Activated naive CD8-positive, alpha-beta T cell treated with anti-CD3 and anti-CD28 coated beads for 36 hours (primary cell): Measurements from ENCODE around the gene FUT1. TPM values are rescaled to one million over a fixed set of nuclear protein-coding genes. Genes with fewer than 3 reads are reported as not detected.
"Not testable (repeated sequence)": the region's sequence is repeated elsewhere in the genome, so short reads cannot be mapped to it uniquely, and the experiment has no call there.

ENCODE experiments used
- DNase-seq: peaks from one replicate; pipeline ENCODE4 v3.0.0; 2021
- H3K27ac Mint-ChIP-seq: one replicate; pipeline ENCODE4 v1.8.0; 2022; ENCODE audit warnings: mild to moderate bottlenecking, moderate library complexity, mixed read lengths
- H3K27me3 Mint-ChIP-seq: one replicate; pipeline ENCODE4 v1.8.0; 2022; ENCODE audit warnings: mild to moderate bottlenecking, mixed read lengths
- H3K36me3 Mint-ChIP-seq: one replicate; pipeline ENCODE4 v1.8.0; 2021; ENCODE audit warnings: mild to moderate bottlenecking, mixed read lengths
- H3K4me1 Mint-ChIP-seq: one replicate; pipeline ENCODE4 v1.8.0; 2021; ENCODE audit warnings: mixed read lengths
- H3K4me3 Mint-ChIP-seq: one replicate; pipeline ENCODE4 v1.8.0; 2022; ENCODE audit warnings: mild to moderate bottlenecking, moderate library complexity, mixed read lengths
- H3K9me3 Mint-ChIP-seq: one replicate; pipeline ENCODE4 v1.8.0; 2022; ENCODE audit warnings: mixed read lengths
- total RNA-seq, 2 experiments: library from RNA; stranded (reverse); gene quantifications; one replicate each; pipeline ENCODE4 v1.2.3, GENCODE V29; 2021

FUT1 gene
- total RNA-seq, 2 experiments from 2014 or later, result 0.06 to 0.12 TPM

DNA sequence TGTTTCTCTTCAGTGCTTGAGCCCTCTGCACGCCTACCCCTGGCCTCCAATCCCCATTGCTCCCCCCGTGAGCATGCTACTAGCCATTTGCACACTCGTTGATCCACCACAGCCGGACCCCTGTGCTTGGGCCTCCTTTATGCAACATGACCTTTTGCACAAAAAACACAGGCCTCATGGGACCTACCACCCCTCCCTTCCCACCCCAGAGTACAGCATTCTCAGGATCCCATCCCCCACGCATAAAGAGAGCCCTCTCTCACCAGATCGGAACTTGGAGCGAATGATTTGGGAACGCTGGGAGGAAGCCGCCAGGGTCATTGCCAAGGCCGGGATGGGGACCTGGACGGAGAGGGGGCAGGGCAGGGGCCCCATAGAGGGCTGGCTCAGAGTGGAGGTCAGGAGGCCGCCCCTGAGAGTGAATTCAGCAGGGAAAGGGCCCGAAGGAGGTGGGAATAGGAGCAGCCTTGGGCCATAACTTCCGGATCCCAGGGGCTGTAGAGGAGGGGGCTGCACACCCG is 33.7 kb downstream of the FUT1 start:
- H3K4me3 Mint-ChIP-seq, result no peak overlapping the region
- no peak for DNase-seq
- H3K27ac Mint-ChIP-seq, result no peak overlapping the region
- peaks cover 15% of the 10 kb centered on the region for H3K4me1 Mint-ChIP-seq
- H3K27me3 Mint-ChIP-seq, result no peaks in the 10 kb centered on the region
- H3K36me3 Mint-ChIP-seq, result no peaks in the 10 kb centered on the region
- H3K9me3 Mint-ChIP-seq, result no peaks in the 10 kb centered on the region

- H3K27me3 Mint-ChIP-seq, H3K36me3 Mint-ChIP-seq, H3K27ac Mint-ChIP-seq, H3K4me3 Mint-ChIP-seq, H3K9me3 Mint-ChIP-seq, DNase-seq: not testable (repeated sequence)
- H3K4me1 Mint-ChIP-seq, result peaks cover 17% of the 10 kb centered on the region
Observed at GRCh38 chr19:48718106-48718505, 34.3 kb downstream of the FUT1 start.

- H3K36me3 Mint-ChIP-seq, result peaks cover 7% of the 10 kb centered on the region
Observed at GRCh38 chr19:48716562-48717291, 35.7 kb downstream of the FUT1 start.

DNA sequence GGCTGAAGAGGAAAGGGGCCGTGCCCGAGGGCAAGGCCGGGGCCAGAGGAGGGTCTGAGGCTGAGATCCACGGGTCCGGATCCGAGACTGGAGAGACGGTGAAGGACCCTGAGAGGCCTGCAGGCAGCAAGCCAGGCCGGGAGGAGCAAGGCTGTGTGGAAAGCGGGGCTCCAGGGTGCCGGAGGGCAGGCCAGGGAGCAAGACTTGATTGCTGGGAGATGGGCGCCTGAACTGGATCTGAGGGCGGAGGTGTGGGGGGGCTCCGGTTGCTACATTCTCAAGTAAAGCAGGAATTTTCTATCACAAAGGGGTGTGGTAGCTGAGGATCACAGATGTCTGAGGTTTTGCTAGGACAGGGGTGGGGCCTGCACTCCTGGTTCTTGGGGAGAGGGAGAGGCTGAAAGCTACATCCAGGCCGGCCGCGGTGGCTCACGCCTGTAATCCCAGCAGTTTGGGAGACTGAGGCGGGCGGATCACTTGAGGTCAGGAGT is 36.7 kb downstream of the FUT1 start:
- H3K27me3 Mint-ChIP-seq, result no peaks in the 10 kb centered on the region
- H3K36me3 Mint-ChIP-seq, result peaks cover 11% of the 10 kb centered on the region
- H3K27ac Mint-ChIP-seq, result no peak overlapping the region
- no peak for DNase-seq
- peaks cover 16% of the 10 kb centered on the region for H3K4me1 Mint-ChIP-seq
- peaks cover 6% of the 10 kb centered on the region for H3K9me3 Mint-ChIP-seq
- no peak overlapping the region for H3K4me3 Mint-ChIP-seq

More at GRCh38 chr19:48716562-48717291, 35.7 kb downstream of the FUT1 start:
- DNase-seq, result no peak
- no peaks in the 10 kb centered on the region for H3K27me3 Mint-ChIP-seq
- H3K4me3 Mint-ChIP-seq, result no peak overlapping the region
- H3K9me3 Mint-ChIP-seq, result peaks cover 2% of the 10 kb centered on the region
- no peak overlapping the region for H3K27ac Mint-ChIP-seq
- H3K4me1 Mint-ChIP-seq, result peaks cover 21% of the 10 kb centered on the region

DNA sequence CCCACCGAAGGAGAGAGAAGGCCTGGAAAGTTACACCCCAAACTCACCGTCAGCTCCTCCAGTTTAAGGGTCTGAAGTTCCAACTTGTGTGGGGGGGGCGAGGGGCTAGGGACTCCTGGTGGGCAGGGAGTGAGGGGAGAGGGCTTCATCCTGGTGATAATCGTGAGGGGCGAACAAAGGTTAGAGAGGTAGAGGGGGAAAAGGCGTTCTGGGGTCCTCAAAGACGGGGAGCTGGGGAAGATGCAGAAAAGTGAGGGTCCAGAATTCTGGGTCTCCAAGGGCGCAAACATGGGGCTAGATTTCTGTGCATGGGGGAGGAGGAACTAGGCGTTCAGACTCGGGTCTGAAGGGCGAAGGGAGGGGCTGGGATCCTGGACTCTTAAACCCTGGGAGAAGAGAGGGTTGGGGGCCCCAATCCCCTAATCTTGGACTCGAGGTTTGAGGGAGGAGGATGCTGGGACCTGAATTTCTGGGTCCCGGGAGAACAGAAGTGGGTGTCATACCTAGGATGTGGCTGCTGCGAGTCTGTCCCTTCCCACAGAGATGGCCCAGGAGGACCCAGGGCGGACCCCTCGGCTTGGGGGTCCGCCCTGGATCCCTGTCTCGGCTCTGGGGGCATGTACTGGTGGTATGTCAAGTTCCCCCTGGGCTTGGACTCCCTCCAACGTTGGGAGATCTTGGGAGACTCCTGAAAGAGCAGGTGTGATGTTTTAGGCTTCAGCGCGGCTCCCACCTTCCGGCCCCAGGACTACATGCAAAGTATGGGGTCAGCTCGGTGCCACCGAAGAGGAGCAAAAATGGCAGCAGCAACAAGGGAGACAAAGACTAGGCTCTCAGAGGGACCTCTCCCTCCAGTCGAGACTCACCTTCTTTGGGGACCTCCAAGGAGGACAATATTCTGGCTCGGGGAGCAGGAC is 37.4 kb downstream of the FUT1 start:
- no peak for DNase-seq
- H3K27ac Mint-ChIP-seq, result peak overlapping the region; percentile 87
- H3K27me3 Mint-ChIP-seq, result no peaks in the 10 kb centered on the region
- H3K36me3 Mint-ChIP-seq, result peaks cover 11% of the 10 kb centered on the region
- H3K4me1 Mint-ChIP-seq, result peaks cover 13% of the 10 kb centered on the region
- H3K9me3 Mint-ChIP-seq, result peaks cover 6% of the 10 kb centered on the region
- H3K4me3 Mint-ChIP-seq, result peak overlapping the region; percentile 86

DNA sequence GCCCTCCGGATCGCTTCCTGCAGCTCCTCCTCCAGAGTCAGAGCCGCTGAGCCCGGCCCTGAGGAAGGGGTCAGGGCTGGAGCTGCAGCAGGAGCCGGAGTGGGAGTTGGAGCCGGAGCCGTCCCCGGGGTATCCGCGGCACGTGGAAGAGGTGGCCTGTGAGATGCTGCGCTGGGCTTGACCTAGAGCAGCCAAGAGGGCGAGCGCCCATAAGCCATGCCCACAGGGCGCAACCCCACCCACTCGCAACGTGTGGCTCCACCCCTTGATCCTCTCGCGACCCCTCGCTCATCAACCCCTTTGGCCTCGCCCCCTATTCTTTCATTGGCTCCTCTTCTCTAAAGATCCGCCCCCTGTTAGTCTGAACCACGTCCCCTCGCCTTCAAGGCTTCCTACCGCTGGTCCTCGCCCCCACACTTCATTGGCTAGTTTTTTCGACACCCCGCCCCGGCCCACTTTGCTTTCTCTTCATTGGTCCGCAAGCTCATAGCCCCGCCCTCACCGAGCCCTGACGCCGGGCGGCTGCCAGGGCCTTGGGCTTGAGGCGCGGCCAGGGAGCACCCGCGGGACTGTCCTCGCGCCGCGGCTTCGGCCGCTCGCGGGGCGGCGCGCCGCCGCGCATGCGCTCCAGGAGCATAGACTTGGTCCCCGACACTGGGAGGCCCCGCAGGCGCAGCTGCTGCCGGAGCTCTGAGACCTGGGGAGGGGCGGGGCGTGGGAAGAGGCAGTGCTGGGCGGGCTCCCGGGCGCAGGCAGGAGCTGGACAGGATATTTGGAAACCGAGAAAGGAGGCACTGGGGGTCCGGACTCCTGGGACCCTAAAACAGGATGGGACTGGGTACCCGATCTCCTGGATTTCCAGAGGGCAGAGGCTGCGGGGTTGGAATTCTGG is 38.3 kb downstream of the FUT1 start:
- DNase-seq, result peak; percentile 99
- Mint-ChIP-seq H3K27me3 (no peaks in the 10 kb centered on the region), H3K4me3 (peak overlapping the region; percentile 86), H3K27ac (peak overlapping the region; percentile 87), H3K4me1 (peaks cover 13% of the 10 kb centered on the region), H3K9me3 (peaks cover 6% of the 10 kb centered on the region), H3K36me3 (peaks cover 11% of the 10 kb centered on the region)

- Mint-ChIP-seq H3K9me3 (peaks cover 6% of the 10 kb centered on the region), H3K4me3 (peak overlapping the region; percentile 86), H3K36me3 (peaks cover 11% of the 10 kb centered on the region), H3K27me3 (no peaks in the 10 kb centered on the region), H3K27ac (no peak overlapping the region), H3K4me1 (peaks cover 13% of the 10 kb centered on the region)
- DNase-seq, result no peak
Observed at GRCh38 chr19:48713041-48713863, 39.2 kb downstream of the FUT1 start.

GRCh38 chr19:48711106-48711662 is 41.3 kb downstream of the FUT1 start:
- H3K36me3 Mint-ChIP-seq, result peaks cover 14% of the 10 kb centered on the region
- H3K27ac Mint-ChIP-seq, result no peak overlapping the region
- no peaks in the 10 kb centered on the region for H3K27me3 Mint-ChIP-seq
- no peak for DNase-seq
- no peak overlapping the region for H3K4me3 Mint-ChIP-seq
- peaks cover 13% of the 10 kb centered on the region for H3K4me1 Mint-ChIP-seq
- peaks cover 6% of the 10 kb centered on the region for H3K9me3 Mint-ChIP-seq

DNA sequence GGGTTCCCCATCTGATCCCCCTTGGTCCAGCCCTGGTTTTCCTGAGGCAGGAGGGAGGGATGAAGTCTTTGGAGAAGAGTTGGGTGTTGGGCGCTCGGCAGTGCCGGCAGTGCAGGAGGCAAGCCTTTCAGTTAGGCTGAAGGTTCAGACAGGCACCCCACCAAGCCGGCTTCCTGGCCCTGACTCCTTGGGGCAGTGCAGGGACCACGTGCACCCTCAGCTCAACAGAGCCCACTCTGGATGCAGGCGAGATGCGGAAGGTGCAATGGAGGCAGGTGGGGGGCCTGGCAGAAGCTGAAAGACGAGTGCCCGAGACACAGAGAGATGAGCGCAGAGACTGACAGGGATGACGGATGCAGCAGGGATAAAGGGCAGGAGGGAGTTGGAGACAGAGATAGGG is 44.0 kb downstream of the FUT1 start:
- Mint-ChIP-seq H3K36me3 (peaks cover 14% of the 10 kb centered on the region), H3K27ac (no peak overlapping the region), H3K9me3 (peaks cover 6% of the 10 kb centered on the region), H3K4me3 (no peak overlapping the region), H3K27me3 (no peaks in the 10 kb centered on the region), H3K4me1 (peaks cover 6% of the 10 kb centered on the region)
- DNase-seq, result no peak

GRCh38 chr19:48705431-48705830 is 47.0 kb downstream of the FUT1 start:
- no peak overlapping the region for H3K27ac Mint-ChIP-seq
- DNase-seq, result no peak
- H3K9me3 Mint-ChIP-seq, result no peaks in the 10 kb centered on the region
- no peak overlapping the region for H3K4me3 Mint-ChIP-seq
- H3K27me3 Mint-ChIP-seq, result no peaks in the 10 kb centered on the region
- no peaks in the 10 kb centered on the region for H3K4me1 Mint-ChIP-seq
- peaks cover 3% of the 10 kb centered on the region for H3K36me3 Mint-ChIP-seq

GRCh38 chr19:48703316-48703715 is 49.1 kb downstream of the FUT1 start:
- Mint-ChIP-seq H3K9me3 (no peaks in the 10 kb centered on the region), H3K27me3 (peaks cover 6% of the 10 kb centered on the region), H3K4me3 (no peak overlapping the region), H3K4me1 (no peaks in the 10 kb centered on the region), H3K36me3 (peaks cover 3% of the 10 kb centered on the region), H3K27ac (no peak overlapping the region)
- DNase-seq, result no peak

- peaks cover 3% of the 10 kb centered on the region for H3K36me3 Mint-ChIP-seq
- H3K9me3 Mint-ChIP-seq, result no peaks in the 10 kb centered on the region
- no peak overlapping the region for H3K27ac Mint-ChIP-seq
- peaks cover 9% of the 10 kb centered on the region for H3K27me3 Mint-ChIP-seq
- no peak overlapping the region for H3K4me3 Mint-ChIP-seq
- H3K4me1 Mint-ChIP-seq, result no peaks in the 10 kb centered on the region
- DNase-seq, result no peak
Observed at GRCh38 chr19:48702701-48703100, 49.7 kb downstream of the FUT1 start.

DNA sequence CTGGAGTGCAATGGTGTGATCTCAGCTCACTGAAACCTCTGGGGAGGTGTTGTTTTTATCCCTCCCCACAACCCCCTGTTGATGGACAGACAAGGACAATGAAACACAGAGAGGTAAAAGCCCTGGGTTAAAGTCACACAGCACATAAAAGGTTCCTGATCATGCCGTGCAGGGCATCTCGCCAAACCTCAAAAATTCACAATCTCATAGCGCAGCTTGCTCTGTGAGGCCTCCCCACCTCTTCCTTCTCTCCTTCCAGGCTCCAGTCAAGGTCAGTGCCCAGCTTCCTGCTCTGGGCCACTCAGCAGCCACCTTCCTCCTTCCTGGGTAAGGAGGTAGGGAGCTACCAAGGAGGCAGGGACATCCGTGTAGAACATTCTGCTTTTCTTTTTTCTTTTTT is 54.4 kb downstream of the FUT1 start:
- Mint-ChIP-seq H3K27me3 (peaks cover 27% of the 10 kb centered on the region), H3K36me3 (no peaks in the 10 kb centered on the region), H3K9me3 (no peaks in the 10 kb centered on the region), H3K27ac (no peak overlapping the region), H3K4me3 (no peak overlapping the region), H3K4me1 (peaks cover 7% of the 10 kb centered on the region)
- DNase-seq, result no peak
